ENCODE results near the gene EXOSC5.
"Not testable (repeated sequence)": the region's sequence is repeated elsewhere in the genome, so short reads cannot be mapped to it uniquely, and the experiment has no call there.

Gene EXOSC5

GRCh38 chr19:41397086-41398049 lies at the start of gene EXOSC5, which contains the start of gene BCKDHA:
EXOSC5 (minus strand) TSS chr19:41397359; CDS start chr19:41397328, 31 bp downstream.
BCKDHA (plus strand) TSS chr19:41397818; CDS start chr19:41397828, 10 bp downstream.
- peak; percentile 98 for DNase-seq (ENCODE audit: low read depth, low spot score)

DNA sequence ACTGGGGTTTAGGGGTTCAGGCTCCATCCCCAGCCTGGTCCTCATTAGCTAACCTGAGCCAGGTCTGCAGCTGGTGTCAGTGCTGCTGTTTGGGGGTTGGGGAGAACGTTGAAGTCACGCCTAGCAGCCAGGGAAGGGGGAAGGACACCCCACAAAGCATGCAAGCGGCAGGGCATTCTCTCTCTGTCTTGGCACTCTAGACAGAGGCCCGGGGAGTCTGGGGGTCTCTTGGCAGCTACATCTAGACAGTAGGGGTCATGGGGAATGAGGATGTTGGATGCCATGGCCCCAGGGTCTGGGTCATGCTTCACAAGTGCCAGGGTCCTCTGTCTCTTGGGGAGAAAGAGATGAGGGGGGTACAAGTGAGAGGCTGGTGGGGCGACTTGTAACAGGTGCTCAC lies 48.4 kb upstream of the EXOSC5 start:
- DNase-seq (ENCODE audit: low read depth, low spot score) = no peak

- DNase-seq (ENCODE audit: low read depth, low spot score) = no peak
These were observed 46.8 kb upstream of the EXOSC5 start for GRCh38 chr19:41443813-41444455.

DNA sequence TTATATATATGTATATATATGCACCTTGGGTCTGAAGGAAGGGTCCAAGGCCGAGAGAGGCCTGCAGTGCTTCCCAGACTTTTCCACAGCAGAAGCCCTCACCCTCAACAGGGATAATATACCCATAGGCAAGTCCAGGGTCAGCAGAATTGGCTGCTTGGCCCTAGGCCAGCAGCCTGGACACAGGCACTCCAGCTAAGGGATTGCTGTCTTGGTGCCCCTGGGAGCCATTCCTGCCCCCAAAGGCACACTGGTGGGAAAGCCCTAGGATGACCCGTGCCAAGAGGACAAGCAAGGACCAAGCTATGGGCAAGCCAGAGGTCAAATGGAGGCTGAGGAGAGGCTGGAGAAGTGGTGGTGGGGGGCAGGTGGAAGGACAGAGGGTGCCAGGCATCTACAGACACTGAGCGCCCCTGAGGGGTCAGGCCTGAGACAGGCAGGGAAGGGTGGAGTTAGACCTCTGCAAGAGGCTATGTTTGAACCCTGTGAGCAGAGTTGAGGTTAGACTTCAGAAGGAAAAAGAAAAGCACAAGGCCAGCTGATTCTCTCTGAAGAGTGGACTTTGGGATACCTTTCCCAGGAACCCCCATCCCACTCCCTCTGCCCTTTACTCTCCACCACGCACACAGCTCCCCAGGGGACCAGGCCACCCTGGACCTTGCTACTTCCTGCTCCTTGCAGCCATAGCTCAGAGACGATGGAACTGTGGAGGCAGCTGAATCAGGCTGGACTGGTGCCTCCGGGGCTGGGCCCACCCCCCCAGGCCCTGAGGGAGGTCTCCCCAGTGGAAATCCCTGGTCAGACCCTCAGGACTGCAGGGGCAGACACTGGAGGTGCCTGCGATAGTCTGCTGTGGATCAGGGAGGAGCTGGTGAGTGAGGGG lies 45.6 kb upstream of the EXOSC5 start, which contains the start of gene ERICH4:
ERICH4 (plus strand) TSS at position 684 of the 883 bp plus-strand sequence; CDS start at position 698, 14 bp downstream.
- no peak for DNase-seq (ENCODE audit: low read depth, low spot score)

DNA sequence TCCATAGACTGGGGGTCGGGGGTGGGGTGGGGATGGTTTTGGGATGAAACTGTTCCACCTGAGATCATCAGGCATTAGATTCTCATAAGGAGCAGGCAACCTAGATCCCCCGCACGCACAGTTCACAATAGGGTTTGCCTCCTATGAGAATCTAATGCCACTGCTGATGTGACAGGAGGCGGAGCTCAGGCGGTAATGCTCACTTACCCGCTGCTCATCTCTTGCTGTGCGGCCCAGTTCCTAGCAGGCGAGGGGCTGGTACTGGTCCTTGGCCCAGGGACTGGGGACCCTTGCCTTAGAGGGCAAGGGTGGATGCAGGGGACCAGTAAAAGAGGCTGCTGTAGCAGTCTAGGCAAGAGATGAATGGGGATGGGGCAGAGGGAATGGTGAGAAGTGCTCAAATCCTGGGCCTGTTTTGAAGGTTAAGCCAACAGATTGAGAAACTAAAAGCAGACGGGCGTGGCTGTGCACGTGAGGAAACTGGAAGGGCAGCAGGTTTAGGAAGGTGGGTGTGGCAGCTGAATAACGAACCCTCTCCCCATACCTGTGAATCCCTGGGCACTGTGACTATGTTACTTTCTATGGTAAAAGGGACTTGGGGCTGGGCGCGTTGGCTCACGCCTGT lies 44.3 kb upstream of the EXOSC5 start:
- no peak for DNase-seq (ENCODE audit: low read depth, low spot score)

- peak; percentile 92 for DNase-seq (ENCODE audit: low read depth, low spot score)
These were observed 42.5 kb upstream of the EXOSC5 start, which contains the start of gene DMAC2 for GRCh38 chr19:41439441-41440222. DMAC2 (minus strand) TSS chr19:41439912; CDS start chr19:41439899, 13 bp downstream.

DNA sequence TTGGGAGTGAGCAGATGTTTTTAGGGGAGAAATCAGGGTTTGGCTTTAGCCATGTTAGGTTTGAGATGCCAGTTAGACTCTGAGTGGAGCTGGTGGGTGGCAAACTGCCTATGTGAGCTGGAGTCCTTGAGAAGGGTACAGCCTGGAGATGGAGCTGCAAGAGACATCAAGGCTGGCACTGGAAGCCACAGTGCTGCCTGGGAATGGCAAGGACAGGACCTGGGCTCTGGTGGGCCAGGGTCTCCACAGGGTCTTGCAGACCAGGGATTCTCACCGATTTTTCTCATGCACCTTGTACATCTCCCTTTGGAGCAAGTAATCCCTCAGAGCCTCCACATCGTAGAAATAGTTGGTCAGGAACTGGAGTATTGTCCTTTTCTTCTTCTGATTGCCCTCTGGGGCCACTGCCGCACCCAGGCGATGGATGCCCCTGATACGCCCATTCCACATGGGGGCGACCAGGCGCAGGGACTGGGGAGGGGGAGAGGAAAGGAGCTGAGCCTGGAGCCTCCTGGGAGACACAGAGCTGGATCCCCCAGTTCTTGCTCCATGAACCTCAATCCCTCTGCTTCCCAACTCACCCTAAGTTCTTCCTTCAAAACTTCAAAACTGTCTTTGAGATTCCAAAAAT lies 40.9 kb upstream of the EXOSC5 start:
- no peak for DNase-seq (ENCODE audit: low read depth, low spot score)

DNA sequence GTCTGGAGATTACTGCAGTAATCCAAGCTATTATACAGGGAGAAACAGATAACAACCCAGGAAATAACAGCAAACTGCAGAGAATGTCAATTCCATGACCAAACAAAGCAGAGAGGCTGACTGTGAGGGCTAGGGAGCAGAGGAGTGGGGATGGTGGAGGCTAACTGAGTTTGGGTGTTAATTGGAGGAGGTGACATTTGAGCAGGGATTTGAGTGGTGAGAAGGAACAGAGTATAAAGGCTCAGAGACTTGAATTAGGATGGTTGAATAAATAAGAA lies 39.5 kb upstream of the EXOSC5 start:
- no peak for DNase-seq (ENCODE audit: low read depth, low spot score)

DNA sequence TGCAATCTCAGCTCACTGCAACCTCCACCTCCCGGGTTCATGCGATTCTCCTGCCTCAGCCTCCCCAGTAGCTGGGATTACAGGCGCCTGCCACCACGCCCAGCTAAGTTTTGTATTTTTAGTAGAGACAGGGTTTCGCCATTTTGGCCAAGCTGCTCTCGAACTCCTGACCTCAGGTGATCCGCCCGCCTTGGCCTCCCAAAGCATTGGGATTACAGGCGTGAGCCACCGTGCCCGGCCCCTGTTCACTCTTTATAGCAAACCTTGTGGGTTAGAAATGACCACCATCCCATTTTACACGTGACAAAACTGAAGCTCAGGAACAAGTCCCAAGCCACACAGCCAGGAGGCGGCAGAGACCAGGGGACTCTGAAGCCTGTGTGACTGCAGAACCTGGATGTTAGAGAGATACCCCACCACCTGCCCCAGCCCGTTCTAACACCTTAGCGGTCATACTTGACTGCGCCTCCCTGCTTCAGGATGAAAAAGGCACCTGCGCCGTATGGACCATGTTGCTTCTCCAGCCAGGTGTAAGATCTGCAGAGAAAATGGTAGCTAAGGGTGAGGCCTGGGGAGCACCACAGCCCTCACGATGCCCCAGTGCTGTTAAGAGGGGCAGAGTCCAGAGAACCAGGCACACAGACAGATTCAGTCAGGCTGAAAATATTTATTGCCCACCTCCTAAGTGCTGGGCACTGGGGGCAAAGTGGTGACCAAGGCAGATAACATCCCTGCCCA lies 38.9 kb upstream of the EXOSC5 start:
- no peak for DNase-seq (ENCODE audit: low read depth, low spot score)

- not testable (repeated sequence) for DNase-seq (ENCODE audit: low read depth, low spot score)
These were observed 38.2 kb upstream of the EXOSC5 start for GRCh38 chr19:41435376-41435775.

- no peak for DNase-seq (ENCODE audit: low read depth, low spot score)
These were observed 37.3 kb upstream of the EXOSC5 start for GRCh38 chr19:41434450-41434849.

GRCh38 chr19:41433171-41433570 lies 36.0 kb upstream of the EXOSC5 start:
- DNase-seq (ENCODE audit: low read depth, low spot score) = no peak

DNA sequence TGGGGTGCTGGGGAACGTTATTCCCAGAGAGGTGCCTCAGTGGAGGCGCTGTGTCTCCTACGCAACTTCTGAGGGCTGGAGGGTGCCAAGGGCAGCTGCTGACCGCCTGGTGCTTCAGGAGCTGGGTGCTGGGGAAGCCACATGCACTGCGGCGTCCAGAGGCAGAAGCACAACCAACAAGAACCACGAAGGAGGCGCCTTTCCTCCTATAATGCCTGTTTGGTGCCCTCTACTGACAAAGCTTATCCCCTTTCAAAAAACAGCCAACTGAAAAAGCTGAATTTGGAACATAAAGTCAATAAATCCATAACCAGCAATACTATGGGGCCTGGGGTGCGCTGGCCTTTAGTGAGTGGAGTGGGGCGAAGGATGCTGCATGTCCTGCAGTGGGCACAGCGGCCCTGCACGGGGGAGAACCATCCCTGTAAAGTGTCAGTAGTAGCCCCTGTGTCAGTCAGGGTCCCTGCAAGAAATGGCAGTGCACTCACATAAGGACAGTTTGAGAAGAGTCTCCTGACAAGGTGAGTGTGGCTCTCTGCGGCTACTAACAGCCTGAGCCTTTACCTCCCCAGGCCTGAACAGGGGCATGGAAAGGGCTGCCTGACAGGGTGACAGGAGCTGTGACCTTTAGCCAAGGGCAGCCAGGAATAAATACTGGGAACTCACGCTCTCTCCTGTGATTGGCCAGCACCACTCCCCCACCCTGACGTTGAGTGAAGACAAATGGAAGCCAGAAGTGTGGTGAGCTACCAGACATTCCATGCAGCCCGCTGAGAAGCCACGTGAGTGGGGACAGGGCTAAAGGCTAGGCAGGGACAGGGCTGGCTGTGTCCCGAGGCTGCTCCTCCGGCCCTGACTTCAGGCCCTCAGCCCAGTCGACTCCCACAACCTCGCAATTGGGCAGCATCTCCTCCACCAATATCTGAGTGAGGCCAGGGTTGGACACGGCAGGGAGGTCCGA lies 34.5 kb upstream of the EXOSC5 start:
- DNase-seq (ENCODE audit: low read depth, low spot score) = no peak

GRCh38 chr19:41430922-41431321 lies 33.8 kb upstream of the EXOSC5 start:
- no peak for DNase-seq (ENCODE audit: low read depth, low spot score)

DNA sequence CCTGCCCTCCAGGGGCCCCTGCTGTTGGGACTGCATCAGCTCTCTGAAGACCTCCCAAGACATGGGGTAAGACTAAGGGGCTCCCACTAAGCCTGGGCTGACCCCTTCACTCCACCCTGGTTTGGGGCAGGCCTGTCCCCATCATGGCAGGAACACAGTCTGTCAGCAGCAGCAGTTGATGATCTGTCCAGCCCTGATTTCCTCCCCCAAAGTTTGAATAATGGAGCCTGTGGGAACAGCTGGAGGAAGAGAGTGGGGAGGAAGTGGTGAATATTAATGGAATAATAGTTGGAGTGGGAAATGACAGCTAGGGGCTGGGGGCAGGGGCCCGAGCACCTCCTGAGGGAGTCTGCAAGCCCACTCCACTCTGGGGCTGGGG lies 31.3 kb upstream of the EXOSC5 start:
- DNase-seq (ENCODE audit: low read depth, low spot score) = no peak

GRCh38 chr19:41427647-41428480 lies 30.7 kb upstream of the EXOSC5 start:
- DNase-seq (ENCODE audit: low read depth, low spot score) = no peak

- no peak for DNase-seq (ENCODE audit: low read depth, low spot score)
These were observed 29.9 kb upstream of the EXOSC5 start, which contains the start of gene B3GNT8 for GRCh38 chr19:41426952-41427646. B3GNT8 (minus strand) TSS chr19:41427374; CDS start chr19:41426778, 596 bp downstream.

Data from activated naive CD8-positive, alpha-beta T cell treated with anti-CD3 and anti-CD28 coated beads, Interleukin-2, amount 50 U/mL, for 16 hours (primary cell).